KBM-7 (cell line): ENCODE results near the gene SOWAHB.

Experiments used
- DNase-seq: peaks from one replicate; pipeline ENCODE4 v3.0.0-alpha.2; 2015
- in situ Hi-C: fragments of 300-500 bp; cut with MboI; formaldehyde crosslinking; loops from 2 replicates; pipeline ENCODE4 v1.14.3; 2020; ENCODE audit warnings: low sequenced_read_pairs, low pct_unique_long_range_greater_than_20kb, mixed read lengths

The SOWAHB gene

GRCh38 chr4:76866641-76867040 is 31.3 kb downstream of the SOWAHB start:
- DNase-seq = no peak
- in situ Hi-C loops = no loop called here

DNA sequence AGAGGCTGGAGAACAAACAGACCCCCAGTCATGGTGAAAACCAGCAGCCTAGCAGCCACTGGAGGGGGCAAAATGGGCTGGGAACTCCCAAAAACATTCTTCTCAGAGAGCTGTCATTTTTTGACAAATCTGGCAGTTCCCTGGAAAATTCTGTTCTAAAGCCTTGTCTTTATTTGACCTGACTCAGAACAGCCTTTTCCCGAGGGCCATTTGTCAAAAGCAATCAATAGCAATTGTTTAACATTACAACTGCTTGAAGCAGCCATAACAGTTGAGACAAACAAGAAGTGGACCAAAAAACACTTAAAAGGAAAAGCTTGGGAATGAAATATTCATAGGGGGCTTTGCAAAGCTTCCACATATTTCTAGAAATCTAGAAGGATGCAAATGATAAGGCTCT is 39.6 kb downstream of the SOWAHB start:
- in situ Hi-C loops = no loop called here
- no peak for DNase-seq

DNA sequence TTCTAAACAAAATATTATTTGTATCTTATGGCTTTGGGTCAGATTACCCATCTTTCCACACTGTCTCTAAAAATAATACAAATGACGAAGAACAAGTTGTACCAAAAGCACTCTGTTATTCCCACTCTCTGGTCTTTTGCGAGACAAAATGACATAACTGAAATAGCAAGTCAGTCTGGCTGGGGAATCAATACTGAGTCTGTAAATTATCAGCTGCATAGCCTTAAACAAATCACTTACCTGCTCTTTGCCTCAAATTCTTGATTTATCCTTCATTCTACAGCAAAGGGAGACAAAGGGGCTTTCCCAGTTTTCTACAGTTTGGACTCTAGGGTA is 40.9 kb downstream of the SOWAHB start:
- in situ Hi-C loops = no loop called here
- no peak for DNase-seq

GRCh38 chr4:76856243-76857073 is 41.5 kb downstream of the SOWAHB start:
- DNase-seq = no peak

DNA sequence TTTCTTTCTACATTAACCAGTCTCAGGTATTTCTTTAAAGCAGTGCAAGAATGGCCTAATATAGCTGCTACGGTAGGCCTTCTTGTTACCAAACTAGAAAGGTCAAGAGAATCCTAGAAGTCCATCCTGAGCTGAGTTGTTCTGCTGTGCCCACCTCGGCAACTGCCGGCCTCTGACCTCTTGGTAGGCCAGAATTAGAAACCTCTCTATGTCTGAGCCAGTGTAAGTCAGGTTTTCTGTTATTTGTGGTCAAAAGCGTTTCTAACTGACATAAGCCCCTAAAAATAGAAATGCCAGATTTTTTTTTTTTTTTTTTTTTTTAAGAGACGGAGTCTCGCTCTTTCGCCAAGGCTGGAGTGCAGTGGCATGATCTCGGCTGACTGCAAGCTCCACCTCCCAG is 43.1 kb downstream of the SOWAHB start:
- no peak for DNase-seq
- in situ Hi-C loops = no loop called here

More at GRCh38 chr4:76856243-76857073, 41.5 kb downstream of the SOWAHB start:
- in situ Hi-C loops = no loop called here

DNA sequence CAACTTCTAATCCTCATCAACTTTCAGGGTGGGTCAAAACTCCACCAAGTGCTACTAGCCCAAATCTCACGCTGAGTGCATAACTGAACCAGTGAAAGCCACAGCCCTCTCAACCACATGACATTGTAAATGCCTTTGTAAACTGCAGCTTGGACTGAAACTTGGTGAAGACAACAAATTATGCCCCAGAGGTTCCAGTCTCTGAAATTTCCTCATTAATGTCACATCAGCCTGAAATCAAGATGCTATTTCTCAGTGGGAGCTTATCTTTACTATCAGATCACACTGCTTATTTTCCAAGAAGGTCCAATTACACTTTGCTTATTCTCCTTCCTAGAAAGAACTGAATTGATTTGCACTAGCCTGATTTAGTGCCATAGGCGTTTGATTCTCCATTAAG is 46.6 kb downstream of the SOWAHB start:
- in situ Hi-C loops = no loop called here
- DNase-seq = no peak

DNA sequence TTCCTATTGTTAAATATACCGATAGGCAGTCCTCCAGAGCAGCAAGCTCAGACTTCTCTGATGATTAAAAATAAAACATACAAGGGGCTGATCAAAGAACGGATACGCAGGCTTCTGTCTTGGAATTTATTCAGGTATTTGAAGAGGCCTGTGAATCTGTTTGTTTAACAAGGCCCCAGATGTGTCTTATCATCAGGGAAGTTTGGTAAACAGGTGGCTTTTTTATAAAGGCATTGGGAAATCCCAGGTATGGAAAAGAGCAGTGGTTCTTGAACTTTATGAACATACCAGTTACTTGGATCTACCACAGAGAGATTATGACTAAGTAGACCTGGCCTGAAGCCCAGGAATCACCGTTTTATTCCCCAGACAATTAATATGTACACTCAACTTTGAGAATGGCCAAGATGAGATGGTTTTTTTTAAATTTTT is 47.9 kb downstream of the SOWAHB start:
- in situ Hi-C loops = no loop called here
- no peak for DNase-seq
